Stimulated activated CD4-positive, alpha-beta T cell treated with anti-CD3 and anti-CD28 coated beads, TNF-alpha, amount 100 ng/mL, for 48 hours (primary cell): Measurements from ENCODE around the gene TCP11L1.
A peak's percentile ranks its signal among the peaks of the same experiment; 100 is the strongest.
"Not testable (repeated sequence)": the region's sequence is repeated elsewhere in the genome, so short reads cannot be mapped to it uniquely, and the experiment has no call there.

Experiments
- DNase-seq, 3 donors: peaks; one replicate each; pipeline ENCODE4 v3.0.0-alpha.2; 2020; ENCODE audit warnings: low read depth in 3 of 3

TCP11L1 gene

GRCh38 chr11:33029218-33029617 is 10.2 kb upstream of the TCP11L1 start:
- not testable (repeated sequence) for DNase-seq

GRCh38 chr11:33033493-33033892 is 5.9 kb upstream of the TCP11L1 start:
- no peak for DNase-seq

GRCh38 chr11:33035011-33035410 is 4.4 kb upstream of the TCP11L1 start:
- no peak for DNase-seq

- DNase-seq, result peak in 2 of 3 donors; percentile 27 to 39
These were observed 875 bp downstream of the TCP11L1 start for GRCh38 chr11:33040033-33040861.

- no peak for DNase-seq
These were observed 1.6 kb downstream of the TCP11L1 start for GRCh38 chr11:33040862-33041453.

- no peak for DNase-seq
These were observed 4.0 kb downstream of the TCP11L1 start for GRCh38 chr11:33043221-33043830.

- DNase-seq, result no peak
These were observed 4.9 kb downstream of the TCP11L1 start for GRCh38 chr11:33044285-33044756.

GRCh38 chr11:33045551-33046255 is 6.3 kb downstream of the TCP11L1 start:
- DNase-seq, result no peak

- DNase-seq, result not testable (repeated sequence)
These were observed 9.3 kb downstream of the TCP11L1 start for GRCh38 chr11:33048701-33049100.

GRCh38 chr11:33049565-33050408 is 10.4 kb downstream of the TCP11L1 start:
- not testable (repeated sequence) for DNase-seq

- no peak for DNase-seq
These were observed 12.9 kb downstream of the TCP11L1 start for GRCh38 chr11:33052231-33052630.

- DNase-seq, result no peak
These were observed 16.0 kb downstream of the TCP11L1 start for GRCh38 chr11:33055375-33055774.

- DNase-seq, result no peak
These were observed 17.9 kb downstream of the TCP11L1 start for GRCh38 chr11:33057284-33057683.

GRCh38 chr11:33059331-33060007 is 20.1 kb downstream of the TCP11L1 start:
- no peak for DNase-seq

GRCh38 chr11:33060271-33060670 is 20.9 kb downstream of the TCP11L1 start:
- no peak for DNase-seq

GRCh38 chr11:33062137-33062536 is 22.8 kb downstream of the TCP11L1 start:
- no peak for DNase-seq

- no peak for DNase-seq
These were observed 24.0 kb downstream of the TCP11L1 start for GRCh38 chr11:33063326-33063881.

GRCh38 chr11:33064033-33064825 is 24.9 kb downstream of the TCP11L1 start:
- DNase-seq, result no peak

GRCh38 chr11:33064866-33065265 is 25.5 kb downstream of the TCP11L1 start:
- no peak for DNase-seq
